NK-92 treated with Interleukin-12 subunit alpha and Interleukin-12 subunit beta, amount 100 ng/mL, for 24 hours (cell line): ENCODE results near the gene IL25.

Experiments
- DNase-seq: peaks from one replicate; lab custom pipeline; 2025; lab: John Stamatoyannopoulos, UW

The IL25 gene

DNA sequence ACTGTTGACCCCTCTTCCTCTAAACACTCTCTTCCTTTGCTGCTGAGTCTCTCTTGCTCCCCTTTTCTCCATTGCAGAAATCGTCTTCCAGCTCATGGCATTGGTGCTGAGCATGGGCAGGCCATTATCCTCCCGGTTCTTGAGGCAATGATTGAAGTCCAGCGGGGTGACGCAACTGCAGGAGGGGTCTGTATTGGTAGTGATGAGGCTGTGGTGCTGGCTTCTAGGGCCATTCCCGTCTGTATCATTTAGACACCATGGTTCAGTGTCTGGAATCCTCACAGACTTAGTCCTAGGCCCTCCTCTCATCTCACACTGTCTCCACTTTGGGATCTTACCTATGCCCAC lies 19.2 kb upstream of the IL25 start:
- no peak for DNase-seq

DNA sequence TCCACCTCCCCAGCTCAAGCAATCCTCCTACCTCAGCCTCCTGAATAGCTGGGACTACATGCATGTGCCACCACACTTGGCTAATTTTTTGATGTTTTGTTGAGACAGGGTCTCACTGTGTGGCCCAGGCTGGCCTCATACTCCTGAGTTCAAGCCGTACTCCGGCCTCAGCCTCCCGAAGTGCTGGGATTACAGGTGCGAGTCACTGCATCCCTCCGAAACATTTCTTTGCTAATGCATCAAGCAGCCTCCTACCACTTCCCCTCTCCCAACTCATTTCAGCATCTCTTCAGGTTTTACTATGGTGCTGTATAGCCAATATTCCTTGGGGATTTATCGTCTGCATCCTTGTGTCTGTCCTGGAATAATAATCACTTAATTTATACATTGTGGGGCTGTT lies 17.6 kb upstream of the IL25 start:
- DNase-seq = no peak

DNA sequence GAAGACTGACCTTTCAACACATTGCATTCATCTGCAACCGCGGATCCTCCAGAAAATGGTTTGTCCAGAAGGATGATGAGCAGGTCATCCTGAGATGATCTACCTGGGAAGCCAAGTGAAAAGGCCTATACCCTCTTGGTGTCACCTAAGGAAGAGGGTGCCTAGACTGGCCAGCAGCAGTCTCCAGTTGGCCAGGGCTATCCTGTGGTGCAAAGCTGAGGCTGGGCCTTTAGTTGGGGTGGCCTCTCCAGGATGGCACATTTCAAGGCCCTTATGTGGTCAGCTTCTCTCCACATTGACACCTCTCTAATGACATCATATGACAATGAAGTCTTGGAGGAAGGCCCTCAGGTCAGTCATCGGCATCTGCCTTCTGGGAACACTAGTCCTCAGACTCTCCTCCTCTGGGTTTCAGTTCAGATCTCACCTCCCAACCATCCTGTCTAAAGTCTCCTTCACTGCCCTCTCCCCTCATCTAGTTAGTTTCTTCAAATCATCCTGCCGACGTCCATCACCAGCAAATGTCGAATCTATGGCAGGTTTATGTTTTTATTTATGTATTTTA lies 16.7 kb upstream of the IL25 start:
- DNase-seq = no peak

DNA sequence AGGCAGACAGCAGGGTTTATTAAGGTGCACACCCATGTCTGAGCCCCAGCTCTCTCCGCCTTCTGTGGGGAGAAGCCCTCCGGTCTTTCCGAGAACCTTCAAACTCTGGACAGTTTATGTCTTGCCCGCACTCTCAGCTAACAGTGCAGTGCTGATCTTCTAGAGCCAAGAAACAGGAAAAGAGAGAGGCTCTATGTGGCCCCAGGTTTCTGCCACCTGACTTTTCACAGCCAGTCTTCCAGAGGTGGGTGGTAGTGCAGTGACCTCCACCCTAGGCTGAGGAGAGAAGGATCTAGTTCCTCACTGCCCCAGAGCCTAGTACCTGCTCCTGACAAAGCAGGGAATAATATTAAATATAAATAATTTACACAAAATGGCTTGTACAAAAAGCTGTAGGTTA lies 15.9 kb upstream of the IL25 start:
- no peak for DNase-seq

DNA sequence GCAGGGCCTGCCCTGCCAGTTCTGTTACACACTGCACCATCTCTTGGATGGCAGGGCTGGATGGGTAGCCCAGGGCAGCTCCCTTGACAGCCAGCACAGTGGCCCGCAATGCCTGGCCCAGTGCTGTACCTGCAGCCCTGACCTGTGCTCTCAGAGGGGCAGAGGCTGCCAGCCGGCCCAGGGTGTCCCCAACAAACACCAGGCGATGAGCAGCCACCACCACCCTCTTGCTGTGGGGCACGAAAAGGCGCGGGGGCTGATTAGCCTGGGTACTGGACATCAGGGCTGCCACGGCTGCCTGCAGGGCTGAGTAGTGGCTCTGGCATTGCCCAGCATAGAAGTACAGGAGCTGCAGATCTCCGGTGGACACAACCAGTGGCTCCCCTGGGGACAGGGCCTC lies 15.3 kb upstream of the IL25 start:
- no peak for DNase-seq

DNA sequence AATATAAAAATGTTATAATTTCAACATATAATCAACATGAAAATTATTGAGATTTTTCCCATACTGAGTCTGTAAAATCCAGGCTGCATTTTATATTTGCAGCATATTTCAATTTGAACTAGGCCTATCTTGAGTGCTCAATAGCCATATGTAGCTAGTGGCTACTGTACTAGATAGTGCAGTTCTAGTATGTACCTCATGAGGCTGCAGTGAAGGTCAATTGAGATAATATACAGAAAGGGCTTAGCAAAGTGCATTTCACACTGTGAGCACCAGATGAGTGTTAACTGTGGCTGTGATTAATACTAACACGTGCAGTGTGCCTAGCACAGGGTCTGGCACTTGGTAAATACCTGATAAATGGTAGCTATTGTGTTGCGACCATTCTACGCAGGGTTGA lies 14.6 kb upstream of the IL25 start:
- no peak for DNase-seq

DNA sequence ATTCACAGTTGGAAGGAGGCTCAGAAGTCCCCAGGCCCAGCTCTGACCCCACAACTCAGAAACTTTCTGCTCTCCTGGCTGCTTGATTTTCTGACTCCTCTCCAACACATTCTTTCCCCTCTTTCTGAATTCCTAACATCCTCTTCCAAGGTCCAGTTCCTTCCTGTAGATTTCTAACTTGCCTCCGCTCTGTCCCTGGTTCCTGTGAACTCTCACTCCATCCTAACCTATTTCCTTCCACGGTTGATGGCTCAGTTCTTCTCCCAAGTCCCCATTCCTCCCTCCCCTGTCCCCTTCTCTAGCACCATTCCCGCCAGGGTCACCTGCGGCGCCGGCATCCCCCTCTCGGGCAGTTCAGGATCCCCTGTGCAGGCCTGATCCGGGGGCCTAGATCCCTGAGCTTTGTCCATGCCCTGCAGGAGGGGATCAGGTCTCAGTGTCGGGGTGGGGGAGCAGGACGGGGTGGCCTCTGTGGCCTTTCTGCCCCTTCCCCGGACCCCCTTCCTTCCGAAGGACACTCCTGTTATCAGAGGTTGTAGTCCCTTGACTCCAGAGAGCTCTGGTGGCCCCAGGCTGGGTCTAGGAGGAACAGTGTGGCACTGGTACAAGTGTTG lies 13.9 kb upstream of the IL25 start:
- DNase-seq = no peak

DNA sequence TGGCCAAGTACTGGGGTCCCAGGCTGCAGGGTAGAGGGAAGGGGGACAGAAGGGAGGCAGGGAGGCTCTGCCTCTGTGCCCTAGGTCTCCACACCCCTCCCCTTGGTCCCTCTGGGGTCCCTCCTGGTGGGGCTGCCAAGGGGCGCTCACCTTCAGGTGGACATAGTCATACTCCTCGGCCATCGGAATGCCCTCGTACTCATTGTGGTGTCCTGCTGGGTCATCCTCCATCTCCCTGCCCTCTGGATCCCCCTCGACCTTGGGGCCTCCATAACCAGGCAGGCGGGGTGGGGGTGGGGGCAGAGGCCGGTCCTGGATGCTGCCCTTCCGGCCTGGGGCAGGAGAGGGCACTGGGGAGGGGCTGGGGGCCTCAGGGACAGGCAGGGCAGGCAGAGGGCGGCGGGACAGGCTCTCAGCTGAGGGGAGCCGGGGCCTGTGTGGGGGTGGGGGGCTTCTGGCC lies 13.4 kb upstream of the IL25 start:
- DNase-seq = no peak

DNA sequence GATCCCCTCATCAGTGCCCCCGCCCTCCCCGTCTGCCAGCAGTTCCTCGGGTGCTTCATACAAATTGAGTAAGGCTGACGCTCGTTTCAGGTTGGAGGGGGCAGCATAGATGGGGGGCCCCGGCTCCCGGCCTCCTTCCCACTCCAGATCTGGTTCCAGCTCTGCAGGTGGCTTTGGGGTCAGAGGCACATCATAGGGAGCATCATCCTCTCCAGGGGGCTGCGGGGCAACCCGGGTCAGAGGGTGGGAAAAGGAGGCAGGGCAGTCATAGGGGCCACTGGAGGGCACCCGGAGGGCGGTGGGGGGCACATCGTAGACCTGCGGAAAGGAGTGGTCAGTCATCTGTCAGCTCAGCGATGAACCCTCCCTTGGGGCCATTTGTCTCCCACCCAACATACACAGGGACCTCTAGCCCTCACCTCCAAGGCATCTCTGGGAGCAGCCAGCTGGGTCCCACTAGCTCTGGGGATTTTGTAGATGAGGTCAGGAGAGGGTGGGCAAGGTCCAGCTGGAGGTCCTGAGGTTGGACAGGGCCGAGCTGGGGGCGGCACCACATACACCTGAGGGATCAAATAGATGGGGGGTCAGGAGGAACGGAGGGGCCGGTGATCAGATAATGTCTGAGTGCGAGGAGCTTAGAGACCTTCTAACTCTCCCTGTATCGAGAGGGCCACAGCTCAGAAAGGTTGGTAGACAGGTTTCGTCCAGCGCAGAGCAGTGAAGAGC lies 12.7 kb upstream of the IL25 start:
- no peak for DNase-seq

DNA sequence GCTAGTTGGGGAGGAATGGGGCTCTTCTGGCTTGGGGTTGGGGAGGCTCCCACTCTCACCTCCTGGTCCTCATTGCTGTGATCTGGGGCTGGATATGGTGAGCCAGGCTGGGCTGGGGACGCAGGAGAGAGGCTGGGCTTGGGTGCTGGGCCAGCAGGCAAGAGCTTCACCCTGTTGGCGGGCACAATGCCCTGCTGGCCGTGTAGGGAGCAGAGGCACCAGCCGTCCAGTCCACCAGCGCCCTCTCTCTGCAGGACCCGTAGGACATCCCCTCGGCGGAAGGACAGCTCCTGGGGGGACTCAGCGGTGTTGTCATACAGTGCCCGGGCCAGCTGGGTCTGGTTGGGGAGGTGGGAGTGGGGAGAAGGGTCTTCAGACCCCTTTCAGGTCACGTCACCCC lies 12.1 kb upstream of the IL25 start:
- no peak for DNase-seq

DNA sequence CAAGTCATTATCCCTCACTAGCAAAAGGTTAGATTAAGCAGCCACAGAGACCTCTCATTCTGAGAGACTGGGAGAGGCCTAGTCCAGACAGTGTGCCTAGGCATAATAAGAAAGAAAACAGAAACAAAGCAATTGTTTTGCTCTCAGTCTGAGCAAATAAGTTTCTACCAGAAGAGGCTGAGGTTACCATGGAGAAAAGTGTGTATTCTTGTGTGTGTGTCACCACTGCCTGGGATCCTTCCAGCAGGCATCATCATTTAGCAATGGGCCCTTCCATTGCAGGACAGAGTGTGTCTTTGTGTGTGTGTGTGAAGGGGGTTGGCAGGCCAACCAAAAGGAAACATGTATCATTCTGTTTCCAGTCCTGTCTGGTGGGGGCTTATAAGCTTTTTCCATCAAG lies 11.3 kb upstream of the IL25 start:
- no peak for DNase-seq

DNA sequence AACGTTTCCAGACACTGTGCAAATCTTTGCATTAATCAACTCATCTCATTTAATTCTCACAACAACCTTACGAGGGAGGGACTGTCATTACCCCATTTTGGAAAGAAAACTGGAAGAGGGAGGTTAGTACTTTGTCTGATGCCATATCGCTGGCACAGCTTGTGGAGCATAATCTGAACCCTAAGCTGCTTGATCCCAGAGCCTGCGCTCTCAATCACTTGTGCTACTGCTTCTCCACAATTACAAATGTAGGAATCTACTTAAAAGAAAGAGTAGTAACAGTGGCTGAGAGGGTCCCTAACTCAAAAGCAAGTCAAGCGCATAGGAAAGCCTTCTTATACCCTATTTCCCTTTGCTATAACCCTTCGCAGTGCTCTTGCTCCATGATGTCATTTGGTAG lies 10.8 kb upstream of the IL25 start:
- no peak for DNase-seq

DNA sequence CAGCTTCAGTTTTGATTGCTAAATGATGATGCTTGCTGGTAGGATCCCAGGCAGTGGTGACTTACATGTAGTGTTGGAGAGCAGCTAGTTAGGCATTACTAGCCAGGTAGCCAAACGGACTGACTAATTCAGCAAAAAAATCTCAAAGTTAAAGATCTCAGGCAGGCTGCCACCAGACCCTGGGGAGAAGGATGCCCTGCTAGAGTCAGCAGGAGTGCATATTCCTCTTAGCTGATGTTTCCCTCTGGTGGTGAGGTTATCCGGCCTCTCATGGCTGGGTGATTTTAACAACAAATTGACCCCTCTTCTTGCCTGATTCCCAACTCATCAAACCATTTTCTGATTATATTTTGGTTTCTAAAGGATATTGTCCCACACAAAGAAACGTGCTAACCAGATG lies 10.4 kb upstream of the IL25 start:
- DNase-seq = no peak

DNA sequence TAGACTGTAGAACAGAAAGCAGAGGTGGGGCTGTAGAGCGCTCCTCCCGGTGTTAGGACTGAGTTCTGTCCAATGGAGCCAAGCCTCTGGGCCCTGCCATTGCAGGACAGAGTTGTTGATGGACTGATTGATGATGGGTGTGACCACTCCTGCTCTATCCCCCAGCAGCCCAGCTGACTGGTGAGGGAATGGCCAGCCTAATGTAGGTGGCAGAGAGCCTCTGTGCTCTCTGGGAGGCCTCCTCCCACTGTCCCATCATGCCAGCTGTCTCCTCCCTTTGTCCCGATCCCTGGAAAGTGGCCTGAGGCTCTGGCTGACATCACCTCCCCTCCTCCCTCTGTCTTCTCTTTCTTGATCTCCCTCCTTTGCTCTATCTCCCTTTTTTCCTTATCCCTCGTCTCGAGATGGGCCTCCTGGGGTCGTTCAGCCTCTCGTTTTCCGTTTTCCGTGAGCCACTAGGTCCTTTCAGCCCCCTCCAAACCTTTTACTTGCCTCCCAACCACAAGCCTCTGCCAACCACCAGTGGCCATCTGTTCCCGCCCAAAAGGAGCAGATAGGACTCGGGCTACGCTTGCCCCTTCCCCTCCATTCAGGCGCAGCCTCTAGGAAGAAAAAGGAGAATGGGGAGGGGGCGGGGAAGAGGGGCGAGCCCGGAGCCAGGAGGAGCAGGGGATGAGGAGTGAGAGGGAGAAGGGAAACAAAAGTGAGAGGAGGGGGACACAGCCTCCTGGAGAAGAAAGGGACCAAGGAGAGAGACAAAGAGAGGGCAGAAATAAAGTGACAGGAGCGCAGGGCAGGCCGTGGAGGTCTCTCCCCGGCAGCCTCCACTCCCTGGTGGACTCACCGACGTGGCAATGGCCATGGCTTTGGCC lies 8.2 kb upstream of the IL25 start:
- no peak for DNase-seq

DNA sequence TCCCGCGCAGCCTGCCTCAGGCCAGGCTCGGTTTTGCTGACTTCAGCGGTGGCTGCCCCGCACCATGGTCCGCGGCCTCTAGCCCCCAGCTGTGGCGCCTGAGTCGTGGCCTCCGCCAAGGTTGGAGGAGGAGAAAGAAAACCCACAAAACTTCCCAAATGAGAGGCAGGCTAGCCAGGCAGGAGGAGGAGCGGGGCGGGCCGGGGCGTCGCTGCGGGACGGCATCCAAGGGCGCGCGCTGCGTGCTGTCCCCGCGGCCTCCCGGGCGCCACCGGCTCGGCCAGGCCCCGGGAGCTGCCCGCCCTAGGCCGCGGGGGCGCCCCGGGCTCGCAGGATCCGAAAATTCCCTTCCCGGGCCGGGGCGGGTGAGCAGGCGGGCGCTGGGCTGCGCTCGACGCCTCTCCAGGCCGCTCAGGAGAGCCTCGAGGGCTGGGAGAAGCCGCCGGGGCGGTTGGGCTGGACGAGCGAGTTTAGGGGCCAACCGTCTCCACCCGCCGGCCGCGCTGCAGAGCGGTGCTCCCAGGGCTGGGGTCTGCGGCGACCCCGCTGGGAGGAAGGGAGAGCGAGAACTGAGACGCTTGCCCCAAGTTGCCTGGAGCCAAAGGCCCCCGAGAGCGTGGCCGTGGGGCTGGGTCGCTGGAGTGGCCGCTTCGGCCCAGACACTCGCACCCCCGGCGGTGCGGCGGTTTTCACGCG lies 7.4 kb upstream of the IL25 start, which contains the start of gene EFS:
Gene EFS (minus strand): TSS at position 137 of the 696 bp plus-strand sequence. CDS start 147 bp downstream, outside the sequence.
- no peak for DNase-seq

DNA sequence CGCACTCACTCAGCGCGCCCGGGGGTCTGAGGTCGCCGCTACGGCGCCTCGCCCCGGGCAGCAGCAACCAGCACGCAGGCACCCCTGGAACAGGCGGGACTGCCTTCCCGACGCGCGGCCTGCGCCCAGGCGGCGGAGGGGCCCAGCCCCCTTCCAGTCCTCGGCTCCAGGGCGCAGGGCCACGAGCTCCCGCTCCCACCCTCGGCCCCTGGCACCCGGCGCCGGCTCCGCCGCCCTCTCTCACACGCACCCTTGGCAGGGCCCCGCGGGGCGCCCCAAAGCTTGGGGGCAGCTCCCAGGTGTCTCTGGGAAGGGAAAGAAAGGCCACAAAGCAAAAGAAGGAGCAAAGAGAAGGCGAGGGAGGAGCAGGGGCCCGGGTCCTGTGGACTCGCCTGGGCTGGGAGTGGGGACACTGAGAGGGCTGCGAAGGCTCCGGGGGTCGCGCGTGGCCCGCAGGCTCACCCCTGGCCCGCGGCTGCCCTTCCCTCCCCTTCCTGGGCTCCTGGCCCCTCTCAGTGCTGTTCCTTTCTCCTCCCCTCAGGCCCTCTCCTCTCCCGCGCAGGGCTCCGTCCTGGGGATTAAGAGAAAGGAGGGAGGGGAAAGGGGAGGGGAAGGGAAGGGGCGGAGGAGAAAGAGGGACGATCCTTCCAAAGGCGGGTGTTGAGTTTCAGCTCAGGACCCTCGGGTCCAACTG lies 6.7 kb upstream of the IL25 start:
- DNase-seq = no peak

DNA sequence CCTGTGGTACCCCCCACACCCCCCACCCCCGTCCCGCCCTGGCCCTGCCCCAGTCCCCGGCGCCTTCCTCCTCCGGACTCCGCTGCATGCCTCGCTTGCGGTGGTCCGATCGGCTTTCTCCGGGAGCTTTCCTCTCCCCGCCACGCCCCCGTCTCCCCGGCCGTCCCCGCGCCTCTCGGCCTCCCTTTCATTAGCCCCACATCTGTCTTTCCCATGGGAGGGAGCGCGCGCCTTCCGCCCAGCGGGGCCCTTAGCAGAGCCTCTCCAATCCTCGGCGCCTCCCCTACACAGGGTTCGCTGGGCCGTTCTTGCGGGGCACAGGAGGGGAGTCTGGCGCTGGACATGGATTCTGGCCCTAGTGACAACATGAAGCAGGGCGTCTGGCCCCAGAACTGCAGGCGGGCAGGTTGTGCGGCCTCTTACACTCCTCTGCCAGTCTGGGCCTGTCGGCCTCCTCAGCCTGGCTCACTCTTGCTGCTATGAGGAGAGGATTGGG lies 6.1 kb upstream of the IL25 start:
- DNase-seq = no peak

DNA sequence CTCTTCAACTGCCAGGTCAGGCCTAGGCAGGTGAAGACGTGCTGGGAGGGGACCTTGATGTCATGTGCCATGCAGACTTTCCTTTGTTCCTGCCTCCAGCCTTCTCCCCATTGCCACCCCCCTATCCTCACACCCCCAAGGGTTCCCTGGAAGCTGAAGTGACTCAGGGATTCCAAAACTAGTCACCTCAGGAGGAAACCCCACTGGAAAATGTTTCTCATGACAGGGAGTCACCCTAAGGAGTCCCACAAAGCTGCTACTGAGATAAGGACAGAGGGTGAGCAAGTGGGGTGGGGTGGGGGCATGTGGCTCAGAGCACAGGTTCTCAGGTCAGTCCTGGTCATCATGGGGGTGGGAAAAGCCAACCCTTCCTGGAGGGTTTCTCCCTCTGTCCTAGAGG lies 2.4 kb upstream of the IL25 start:
- no peak for DNase-seq

DNA sequence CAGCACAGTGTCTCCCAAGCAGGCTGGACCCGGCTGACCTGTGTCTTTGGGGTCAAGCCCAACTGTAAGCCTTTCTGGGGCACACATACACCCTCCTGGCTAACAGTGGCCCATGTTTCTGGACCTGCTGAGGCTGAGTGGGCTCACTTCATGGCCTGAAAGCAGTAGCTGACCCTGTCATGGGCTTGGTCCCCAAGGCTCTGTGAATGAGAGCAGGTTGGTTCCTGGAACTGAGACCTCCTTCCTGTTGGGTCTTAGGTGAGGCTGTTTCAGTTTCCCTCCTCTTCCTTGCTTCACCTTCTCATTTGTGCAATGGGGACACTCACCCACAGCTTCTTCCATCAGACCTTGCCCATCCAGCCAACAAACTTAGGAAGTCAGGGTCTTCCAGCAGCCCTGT lies 744 bp upstream of the IL25 start:
- DNase-seq = no peak

DNA sequence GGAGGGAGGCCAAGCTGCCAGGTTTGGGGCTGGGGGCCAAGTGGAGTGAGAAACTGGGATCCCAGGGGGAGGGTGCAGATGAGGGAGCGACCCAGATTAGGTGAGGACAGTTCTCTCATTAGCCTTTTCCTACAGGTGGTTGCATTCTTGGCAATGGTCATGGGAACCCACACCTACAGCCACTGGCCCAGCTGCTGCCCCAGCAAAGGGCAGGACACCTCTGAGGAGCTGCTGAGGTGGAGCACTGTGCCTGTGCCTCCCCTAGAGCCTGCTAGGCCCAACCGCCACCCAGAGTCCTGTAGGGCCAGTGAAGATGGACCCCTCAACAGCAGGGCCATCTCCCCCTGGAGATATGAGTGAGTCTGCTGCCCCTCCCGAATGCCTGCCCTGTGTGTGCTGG lies 432 bp downstream of the IL25 start:
- no peak for DNase-seq

DNA sequence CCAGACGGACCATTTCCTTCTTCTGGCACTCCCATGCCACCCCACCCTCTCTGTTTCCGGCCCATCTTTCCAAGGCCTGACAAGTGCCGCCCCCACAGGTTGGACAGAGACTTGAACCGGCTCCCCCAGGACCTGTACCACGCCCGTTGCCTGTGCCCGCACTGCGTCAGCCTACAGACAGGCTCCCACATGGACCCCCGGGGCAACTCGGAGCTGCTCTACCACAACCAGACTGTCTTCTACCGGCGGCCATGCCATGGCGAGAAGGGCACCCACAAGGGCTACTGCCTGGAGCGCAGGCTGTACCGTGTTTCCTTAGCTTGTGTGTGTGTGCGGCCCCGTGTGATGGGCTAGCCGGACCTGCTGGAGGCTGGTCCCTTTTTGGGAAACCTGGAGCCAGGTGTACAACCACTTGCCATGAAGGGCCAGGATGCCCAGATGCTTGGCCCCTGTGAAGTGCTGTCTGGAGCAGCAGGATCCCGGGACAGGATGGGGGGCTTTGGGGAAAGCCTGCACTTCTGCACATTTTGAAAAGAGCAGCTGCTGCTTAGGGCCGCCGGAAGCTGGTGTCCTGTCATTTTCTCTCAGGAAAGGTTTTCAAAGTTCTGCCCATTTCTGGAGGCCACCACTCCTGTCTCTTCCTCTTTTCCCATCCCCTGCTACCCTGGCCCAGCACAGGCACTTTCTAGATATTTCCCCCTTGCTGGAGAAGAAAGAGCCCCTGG lies 3.1 kb downstream of the IL25 start:
- no peak for DNase-seq
